ENCODE results near the gene NIT2.
"Not testable (repeated sequence)": the region's sequence is repeated elsewhere in the genome, so short reads cannot be mapped to it uniquely, and the experiment has no call there.

Gene NIT2

GRCh38 chr3:100338911-100339310, 4.4 kb downstream of the NIT2 start:
- no peak for DNase-seq
- no peak for ATAC-seq

DNA sequence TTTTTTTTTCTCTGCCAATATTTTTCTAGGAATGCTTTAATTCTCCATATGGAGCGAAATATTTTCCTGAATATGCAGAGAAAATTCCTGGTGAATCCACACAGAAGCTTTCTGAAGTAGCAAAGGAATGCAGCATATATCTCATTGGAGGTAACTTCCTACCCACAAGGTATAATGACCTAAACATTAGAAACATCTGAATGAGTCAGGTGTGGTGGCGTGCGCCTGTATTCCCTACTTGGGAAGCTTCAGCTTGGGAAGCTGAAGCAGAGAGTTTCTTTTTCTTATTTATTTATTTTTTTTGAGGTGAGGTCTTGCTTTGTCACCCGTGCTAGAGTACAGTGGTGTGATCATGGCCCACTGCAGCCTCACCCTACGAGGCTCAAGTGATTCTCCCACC, 5.2 kb downstream of the NIT2 start:
- DNase-seq (no peak), ATAC-seq (no peak)

DNA sequence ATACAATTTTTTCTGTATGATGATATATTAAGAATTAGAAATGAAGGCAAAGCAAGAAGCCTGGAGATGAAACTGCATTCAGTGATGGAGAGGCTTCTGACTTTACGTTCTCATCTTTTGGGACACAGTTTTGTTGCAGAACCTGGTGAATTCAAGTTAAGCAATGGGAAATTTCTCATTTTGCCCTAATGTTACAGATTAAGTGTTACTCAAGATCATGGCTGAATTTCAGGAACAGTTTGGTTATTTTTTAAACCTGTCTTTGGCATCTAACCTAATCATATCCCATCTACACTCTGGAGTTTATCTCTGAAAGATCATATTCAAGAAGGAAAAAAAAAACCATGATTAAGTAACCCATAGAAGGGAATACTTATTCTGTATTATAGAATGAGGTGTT, 6.0 kb downstream of the NIT2 start:
- DNase-seq: no peak
- ATAC-seq: no peak

DNA sequence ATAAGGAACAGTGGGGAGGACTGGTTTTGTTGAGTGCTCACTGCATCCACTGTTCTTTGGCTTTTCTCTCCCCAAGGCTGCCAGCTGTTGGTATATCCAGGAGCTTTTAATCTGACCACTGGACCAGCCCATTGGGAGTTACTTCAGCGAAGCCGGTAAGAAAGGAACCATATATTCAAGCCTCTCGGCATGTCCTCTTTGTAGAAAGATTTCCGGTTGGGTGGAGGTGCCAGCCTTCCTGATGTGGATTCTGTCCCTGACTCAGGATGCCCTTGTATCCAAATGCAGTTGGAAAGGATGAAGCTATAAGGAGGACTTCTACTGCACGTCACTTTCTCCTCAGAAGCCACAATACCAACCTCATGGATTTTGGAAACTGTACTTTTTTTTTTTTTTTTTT, 14.2 kb downstream of the NIT2 start:
- ATAC-seq (no peak), DNase-seq (no peak)

DNA sequence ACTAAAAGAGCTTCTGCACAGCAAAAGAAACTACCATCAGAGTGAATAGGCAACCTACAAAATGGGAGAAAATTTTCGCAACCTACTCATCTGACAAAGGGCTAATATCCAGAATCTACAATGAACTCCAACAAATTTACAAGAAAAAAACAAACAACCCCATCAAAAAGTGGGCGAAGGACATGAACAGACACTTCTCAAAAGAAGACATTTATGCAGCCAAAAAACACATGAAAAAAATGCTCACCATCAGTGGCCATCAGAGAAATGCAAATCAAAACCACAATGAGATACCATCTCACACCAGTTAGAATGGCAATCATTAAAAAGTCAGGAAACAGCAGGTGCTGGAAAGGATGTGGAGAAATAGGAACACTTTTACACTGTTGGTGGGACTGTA, 17.2 kb downstream of the NIT2 start:
- ATAC-seq, DNase-seq: not testable (repeated sequence)

DNA sequence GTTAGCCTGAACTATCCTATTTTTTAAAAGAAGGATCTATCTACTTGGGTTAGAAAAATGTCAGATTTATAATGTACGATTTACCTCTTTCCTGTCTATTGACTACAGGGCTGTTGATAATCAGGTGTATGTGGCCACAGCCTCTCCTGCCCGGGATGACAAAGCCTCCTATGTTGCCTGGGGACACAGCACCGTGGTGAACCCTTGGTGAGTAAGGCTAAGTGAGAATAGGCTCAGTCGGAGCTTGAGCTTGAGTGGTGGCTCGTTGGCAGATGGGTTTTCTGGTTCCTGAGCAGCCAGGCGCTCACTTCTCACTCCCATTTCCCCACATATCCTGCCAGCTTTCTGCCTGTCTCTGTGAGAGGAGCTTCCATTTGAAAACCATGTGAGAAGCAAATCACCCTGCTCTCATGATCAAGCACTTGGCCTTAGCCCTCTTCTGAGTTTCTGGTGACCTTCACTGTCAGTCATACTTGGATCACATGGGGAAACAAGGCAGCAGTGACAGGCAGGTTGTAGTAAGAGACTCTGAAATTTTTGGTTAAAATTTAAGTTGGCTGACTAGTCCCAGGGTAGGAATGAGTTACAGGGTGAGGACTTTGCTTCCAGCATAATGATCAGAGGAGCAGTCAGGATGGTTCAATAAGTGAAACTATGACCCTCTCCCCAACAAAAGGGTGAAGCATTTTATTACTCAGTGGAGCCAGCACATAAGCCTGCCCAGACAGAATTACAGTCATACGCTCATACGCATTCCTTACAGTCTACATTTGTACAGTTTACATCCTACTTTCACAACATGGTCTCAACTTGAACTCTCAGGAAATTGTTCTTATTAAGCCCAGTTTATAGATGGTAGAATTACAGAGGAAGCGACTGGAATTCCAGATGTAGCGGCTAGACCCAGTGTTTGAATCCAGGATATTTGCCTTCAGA, 18.0 kb downstream of the NIT2 start:
- no peak for DNase-seq
- ATAC-seq: peak; percentile 23

- no peak for ATAC-seq
- no peak for DNase-seq
Observed at GRCh38 chr3:100354850-100355249, 20.3 kb downstream of the NIT2 start.

DNA sequence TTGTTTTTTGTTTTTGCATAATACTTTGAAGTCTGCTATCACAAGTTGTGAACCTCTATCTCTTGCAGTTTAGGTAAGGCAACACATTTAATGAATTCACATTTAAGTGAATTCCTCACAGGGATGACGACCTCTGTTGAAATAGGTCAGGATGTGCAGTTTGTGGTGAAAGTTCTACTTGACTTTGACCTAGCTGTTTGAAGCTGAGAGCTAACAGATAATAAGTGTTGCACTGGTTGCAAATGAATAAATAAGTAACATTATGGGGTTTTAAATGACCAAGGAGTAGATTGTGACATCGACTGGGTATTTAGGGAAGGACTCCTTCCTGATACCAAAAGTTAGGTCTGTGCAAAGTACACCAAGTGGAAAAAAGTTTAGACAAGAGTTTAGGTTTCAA, 23.9 kb downstream of the NIT2 start:
- ATAC-seq (no peak), DNase-seq (no peak)

GRCh38 chr3:100359035-100359434, 24.5 kb downstream of the NIT2 start:
- no peak for ATAC-seq
- DNase-seq: no peak

DNA sequence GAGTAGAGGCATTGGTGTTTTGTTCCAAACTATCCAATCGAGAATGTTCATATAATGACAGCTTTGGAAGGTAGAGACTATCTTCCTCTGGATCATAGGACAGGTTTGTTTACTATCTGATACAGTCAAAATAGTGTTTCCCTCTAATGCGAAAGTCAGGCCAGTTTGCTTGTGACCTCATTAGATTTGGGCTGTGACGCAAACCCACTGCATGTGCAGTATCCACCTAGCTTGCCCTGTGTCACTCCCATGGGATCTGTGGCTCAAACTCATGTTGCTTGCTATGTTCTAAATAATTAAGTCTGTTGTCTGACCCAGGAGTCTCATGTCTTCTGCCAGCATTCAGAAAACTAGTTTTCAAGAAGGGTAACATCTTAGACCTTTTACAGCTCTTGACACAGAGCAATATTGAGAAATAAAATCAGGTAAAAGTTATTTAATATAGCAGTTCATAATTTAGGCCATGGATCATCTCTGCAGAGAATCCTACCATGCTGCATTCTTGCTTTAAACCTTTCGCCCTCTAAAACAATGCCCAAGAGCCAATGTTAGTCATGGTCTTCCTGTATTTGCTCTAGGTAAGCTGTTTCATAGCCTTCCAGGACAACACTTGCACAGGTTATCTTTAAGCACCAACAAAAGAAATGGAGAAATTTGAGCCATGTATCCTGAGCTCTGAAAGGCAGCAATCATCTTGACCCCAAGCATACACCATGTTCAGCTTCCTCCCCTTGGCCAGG, 26.4 kb downstream of the NIT2 start:
- ATAC-seq (no peak), DNase-seq (no peak)

DNA sequence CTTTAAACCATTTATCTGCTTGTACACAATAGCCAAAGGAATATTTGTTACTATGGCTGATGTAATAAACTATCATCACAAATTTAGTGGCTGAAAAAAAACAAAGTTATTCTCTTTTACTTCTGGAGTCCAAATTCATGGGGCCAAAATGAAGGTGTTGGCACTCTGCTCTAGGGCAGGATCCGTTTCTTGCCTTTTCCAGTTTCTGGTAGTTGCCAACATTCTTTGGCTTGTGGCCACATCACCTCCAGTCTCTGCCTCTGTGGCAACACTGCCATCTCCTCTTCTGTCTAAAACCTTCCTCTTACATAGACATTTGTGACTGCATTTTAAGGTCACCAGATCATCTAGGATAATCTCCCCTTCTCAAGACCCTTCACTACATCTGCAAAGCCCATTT, 27.3 kb downstream of the NIT2 start:
- DNase-seq (no peak), ATAC-seq (no peak)

GRCh38 chr3:100364421-100364820, 29.9 kb downstream of the NIT2 start:
- no peak for ATAC-seq
- no peak for DNase-seq

GRCh38 chr3:100366424-100366823, 31.9 kb downstream of the NIT2 start:
- DNase-seq (no peak), ATAC-seq (no peak)

DNA sequence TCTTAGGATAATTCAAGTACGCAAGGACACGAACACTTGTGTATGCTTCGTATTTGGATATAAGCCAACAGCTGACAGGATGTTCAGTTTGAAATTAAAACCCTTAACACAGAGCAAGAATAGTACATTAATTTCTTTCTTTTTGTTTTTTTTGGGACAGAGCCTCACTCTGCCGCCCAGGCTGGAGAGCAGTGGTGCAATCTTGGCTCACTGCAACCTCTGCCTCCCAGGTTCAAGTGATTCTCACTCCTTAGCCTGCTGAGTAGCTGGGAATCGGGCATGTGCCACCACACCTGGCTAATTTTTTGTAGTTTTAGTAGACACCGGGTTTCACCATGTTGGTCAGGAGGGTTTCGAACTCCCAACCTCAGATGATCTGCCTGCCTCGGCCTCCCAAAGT, 33.9 kb downstream of the NIT2 start:
- ATAC-seq: no peak

DNA sequence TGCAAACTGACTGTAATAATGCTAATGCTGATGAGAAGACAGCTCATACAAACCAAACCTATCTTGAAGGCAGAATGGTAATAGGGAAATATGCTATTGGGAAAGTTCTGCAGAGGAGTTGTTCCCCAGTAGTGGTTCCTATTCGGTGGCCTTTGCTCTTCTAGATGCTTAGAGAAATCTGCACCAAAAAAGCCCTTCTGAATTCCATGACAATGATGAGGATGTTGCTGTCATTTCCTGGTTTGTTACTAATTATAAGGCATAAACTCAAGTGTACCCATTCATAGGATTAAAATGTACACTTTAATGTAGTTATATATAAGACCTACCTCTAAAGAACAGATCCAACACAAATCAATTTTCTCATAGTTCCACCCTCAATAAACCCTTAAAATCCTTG, 36.2 kb downstream of the NIT2 start:
- no peak for ATAC-seq
- DNase-seq: no peak

More for the DNA sequence above, 33.9 kb downstream of the NIT2 start:
- no peak for DNase-seq

GRCh38 chr3:100374521-100374920, 40.0 kb downstream of the NIT2 start:
- DNase-seq (no peak), ATAC-seq (no peak)

DNA sequence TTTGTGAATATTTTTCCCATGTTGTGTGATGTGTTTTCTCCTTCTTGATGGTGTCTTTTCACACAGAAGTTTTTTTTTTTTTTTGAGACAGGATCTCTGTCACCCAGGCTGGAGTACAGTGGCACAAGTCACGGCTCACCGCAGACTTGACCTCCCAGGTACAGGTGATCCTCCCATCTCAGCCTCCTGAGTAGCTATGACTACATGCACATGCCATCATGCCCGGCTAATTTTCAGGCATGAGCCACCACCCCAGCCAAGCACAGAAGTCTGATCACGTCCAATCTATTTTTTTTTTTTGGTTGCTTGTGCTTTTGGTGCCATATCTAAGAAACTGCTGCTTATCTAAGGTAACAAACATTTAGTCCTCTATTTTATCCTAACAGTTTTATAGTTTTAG, 41.7 kb downstream of the NIT2 start:
- ATAC-seq: no peak

GRCh38 chr3:100384733-100385525, 50.4 kb downstream of the NIT2 start:
- DNase-seq (no peak), ATAC-seq (no peak)

More for the DNA sequence above, 41.7 kb downstream of the NIT2 start:
- no peak for DNase-seq

GRCh38 chr3:100386437-100387074, 52.0 kb downstream of the NIT2 start:
- DNase-seq (no peak), ATAC-seq (no peak)

GRCh38 chr3:100389025-100389424, 54.5 kb downstream of the NIT2 start:
- no peak for ATAC-seq
- DNase-seq: no peak

DNA sequence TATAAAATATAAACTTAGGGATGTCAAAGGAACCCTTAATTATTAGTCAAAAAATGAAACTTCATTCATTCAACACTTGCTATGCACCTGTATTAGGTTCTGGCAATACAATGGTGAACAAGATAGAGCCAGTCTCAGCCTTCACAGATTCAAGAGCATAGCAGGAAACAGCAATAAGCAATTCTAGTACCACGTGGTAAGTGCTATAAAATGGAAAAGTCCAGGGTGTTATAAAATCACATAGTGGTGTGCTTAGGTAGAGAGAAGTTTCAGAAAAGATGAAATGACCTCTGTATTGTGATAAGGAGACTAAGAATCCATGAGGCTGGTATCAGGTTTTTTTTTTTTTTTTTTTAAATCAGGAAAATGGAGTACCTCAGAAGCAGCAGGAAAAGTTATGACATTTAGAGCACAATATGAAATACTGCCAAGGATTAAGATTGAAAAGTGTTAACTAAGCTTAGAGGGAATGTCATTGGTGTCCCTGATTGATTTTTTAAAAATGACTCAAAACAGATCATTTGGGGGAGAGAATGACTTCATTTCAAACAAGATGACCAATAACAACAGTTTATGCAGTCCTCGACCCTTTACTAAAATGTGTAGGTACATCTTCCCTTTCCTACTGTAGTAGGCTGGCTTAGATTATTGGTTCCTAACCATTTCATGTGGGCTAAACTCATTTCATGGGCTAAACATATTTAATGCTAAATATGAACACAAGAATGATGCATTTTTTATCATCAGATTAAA, 61.3 kb downstream of the NIT2 start:
- no peak for ATAC-seq
- DNase-seq: no peak
